ENCODE results near the gene CSN3. TPM values are rescaled to one million over a fixed set of nuclear protein-coding genes. Genes with fewer than 3 reads are reported as not detected.

Gene CSN3
- total RNA-seq, 2 experiments from 2014 or later, result not detected

- Histone ChIP-seq H3K9me3 (ENCODE audit: low read length) (no peaks in the 10 kb centered on the region), H3K36me3 (ENCODE audit: insufficient read depth, low read length) (no peaks in the 10 kb centered on the region), H3K4me2 (ENCODE audit: low read length) (no peak overlapping the region), H3K9me2 (ENCODE audit: insufficient read depth, low read length) (no peaks in the 10 kb centered on the region), H3K4me1 (ENCODE audit: insufficient read depth, low read length, poor library complexity, severe bottlenecking) (no peaks in the 10 kb centered on the region), H4K20me1 (ENCODE audit: insufficient read depth, low read length) (no peaks in the 10 kb centered on the region), H3K27ac (ENCODE audit: low read depth, low read length, poor library complexity, severe bottlenecking) (no peak overlapping the region), H2AFZ (ENCODE audit: low read length) (no peak overlapping the region), H3K79me2 (ENCODE audit: insufficient read depth, low read depth, low read length) (no peaks in the 10 kb centered on the region), H3K4me3 (ENCODE audit: low read depth, low read length, poor library complexity, severe bottlenecking) (no peak overlapping the region)
- CTCF ChIA-PET (ENCODE audit: unreplicated experiment), result no interaction called here
- intact Hi-C loops (cut with micrococcal nuclease; ENCODE audit: unreplicated experiment), result no loop called here
- no peak for DNase-seq (ENCODE audit: low spot score)
- POLR2A ChIA-PET, result no interaction called here
- TF ChIP-seq CTCF (conservative IDR thresholded peaks at IDR 0.05; ENCODE audit: low read length), result no peak
- no peak for TF ChIP-seq EZH2phosphoT487 (IDR thresholded peaks at IDR 0.05; ENCODE audit: borderline replicate concordance, low read depth, low read length)
- BruUV-seq (replicated peaks), result no TSS peak
Measured at GRCh38 chr4:70298051-70298450, 55.7 kb downstream of the CSN3 start.

GRCh38 chr4:70299643-70300042, 57.2 kb downstream of the CSN3 start:
- intact Hi-C loops (cut with micrococcal nuclease; ENCODE audit: unreplicated experiment), result no loop called here
- CTCF ChIA-PET (ENCODE audit: unreplicated experiment), result no interaction called here

GRCh38 chr4:70300215-70300614, 57.8 kb downstream of the CSN3 start:
- POLR2A ChIA-PET, result no interaction called here
- BruUV-seq (replicated peaks), result no TSS peak
- intact Hi-C loops (cut with micrococcal nuclease; ENCODE audit: unreplicated experiment), result no loop called here

More at GRCh38 chr4:70299643-70300042, 57.2 kb downstream of the CSN3 start:
- no peak for DNase-seq (ENCODE audit: low spot score)
- Histone ChIP-seq H3K79me2 (ENCODE audit: insufficient read depth, low read depth, low read length) (no peaks in the 10 kb centered on the region), H3K27ac (ENCODE audit: low read depth, low read length, poor library complexity, severe bottlenecking) (no peak overlapping the region), H4K20me1 (ENCODE audit: insufficient read depth, low read length) (no peaks in the 10 kb centered on the region), H3K4me3 (ENCODE audit: low read depth, low read length, poor library complexity, severe bottlenecking) (no peak overlapping the region), H3K4me1 (ENCODE audit: insufficient read depth, low read length, poor library complexity, severe bottlenecking) (no peaks in the 10 kb centered on the region), H3K4me2 (ENCODE audit: low read length) (no peak overlapping the region), H3K9me2 (ENCODE audit: insufficient read depth, low read length) (no peaks in the 10 kb centered on the region), H3K9me3 (ENCODE audit: low read length) (no peaks in the 10 kb centered on the region), H3K36me3 (ENCODE audit: insufficient read depth, low read length) (no peaks in the 10 kb centered on the region), H2AFZ (ENCODE audit: low read length) (no peak overlapping the region)
- POLR2A ChIA-PET, result interaction anchor here (0.5 to 1.3 kb wide), 2 partner anchors 29 to 160 kb away, joined by 3 read pairs; no protein-coding TSS in a partner anchor
- no peak for TF ChIP-seq EZH2phosphoT487 (IDR thresholded peaks at IDR 0.05; ENCODE audit: borderline replicate concordance, low read depth, low read length)
- TF ChIP-seq CTCF (conservative IDR thresholded peaks at IDR 0.05; ENCODE audit: low read length), result no peak
- no TSS peak for BruUV-seq (replicated peaks)

More at GRCh38 chr4:70300215-70300614, 57.8 kb downstream of the CSN3 start:
- no peak overlapping the region for H2AFZ ChIP-seq (ENCODE audit: low read length)
- no peaks in the 10 kb centered on the region for H4K20me1 ChIP-seq (ENCODE audit: insufficient read depth, low read length)
- H3K27ac ChIP-seq (ENCODE audit: low read depth, low read length, poor library complexity, severe bottlenecking), result no peak overlapping the region
- TF ChIP-seq EZH2phosphoT487 (IDR thresholded peaks at IDR 0.05; ENCODE audit: borderline replicate concordance, low read depth, low read length) (no peak), CTCF (conservative IDR thresholded peaks at IDR 0.05; ENCODE audit: low read length) (no peak)
- no peaks in the 10 kb centered on the region for H3K4me1 ChIP-seq (ENCODE audit: insufficient read depth, low read length, poor library complexity, severe bottlenecking)
- no peak for DNase-seq (ENCODE audit: low spot score)
- H3K9me2 ChIP-seq (ENCODE audit: insufficient read depth, low read length), result no peaks in the 10 kb centered on the region
- H3K4me3 ChIP-seq (ENCODE audit: low read depth, low read length, poor library complexity, severe bottlenecking), result no peak overlapping the region
- CTCF ChIA-PET (ENCODE audit: unreplicated experiment), result no interaction called here
- H3K9me3 ChIP-seq (ENCODE audit: low read length), result no peaks in the 10 kb centered on the region
- H3K79me2 ChIP-seq (ENCODE audit: insufficient read depth, low read depth, low read length), result no peaks in the 10 kb centered on the region
- no peak overlapping the region for H3K4me2 ChIP-seq (ENCODE audit: low read length)
- no peaks in the 10 kb centered on the region for H3K36me3 ChIP-seq (ENCODE audit: insufficient read depth, low read length)

Other genes starting within 250 kb of the CSN3 start
- not detected in 2 replicates for gene STATH, start 246.6 kb upstream of the CSN3 start, total RNA-seq (2014; rRNA removed; shearing (Covaris generic))
- gene STATH, start 246.6 kb upstream of the CSN3 start, total RNA-seq (2022), result not detected in 2 replicates
- gene HTN3, start 214.1 kb upstream of the CSN3 start, total RNA-seq (2014; rRNA removed; shearing (Covaris generic)), result not detected in 2 replicates
- gene HTN3, start 214.1 kb upstream of the CSN3 start, total RNA-seq (2022), result not detected in 2 replicates
- gene HTN1, start 192.2 kb upstream of the CSN3 start, total RNA-seq (2014; rRNA removed; shearing (Covaris generic)), result not detected in 2 replicates
- not detected in 2 replicates for gene HTN1, start 192.2 kb upstream of the CSN3 start, total RNA-seq (2022)
- gene PRR27, start 88.4 kb upstream of the CSN3 start, total RNA-seq (2014; rRNA removed; shearing (Covaris generic)), result not detected in 2 replicates
- gene PRR27, start 88.4 kb upstream of the CSN3 start, total RNA-seq (2022), result not detected in 2 replicates
- not detected in 2 replicates for gene ODAM, start 46.9 kb upstream of the CSN3 start, total RNA-seq (2014; rRNA removed; shearing (Covaris generic))
- gene ODAM, start 46.9 kb upstream of the CSN3 start, total RNA-seq (2022), result not detected in 2 replicates
- gene FDCSP, start 16.5 kb upstream of the CSN3 start, total RNA-seq (2014; rRNA removed; shearing (Covaris generic)), result not detected in 2 replicates
- not detected in 2 replicates for gene FDCSP, start 16.5 kb upstream of the CSN3 start, total RNA-seq (2022)
- not detected in 2 replicates for gene CABS1, start 92.4 kb downstream of the CSN3 start, total RNA-seq (2014; rRNA removed; shearing (Covaris generic))
- not detected in 2 replicates for gene CABS1, start 92.4 kb downstream of the CSN3 start, total RNA-seq (2022)
- not detected in 2 replicates for gene SMR3A, start 118.2 kb downstream of the CSN3 start, total RNA-seq (2014; rRNA removed; shearing (Covaris generic))
- gene SMR3A, start 118.2 kb downstream of the CSN3 start, total RNA-seq (2022), result not detected in 2 replicates
- gene SMR3B, start 140.5 kb downstream of the CSN3 start, total RNA-seq (2014; rRNA removed; shearing (Covaris generic)), result not detected in 2 replicates
- gene SMR3B, start 140.5 kb downstream of the CSN3 start, total RNA-seq (2022), result not detected in 2 replicates
- gene OPRPN, start 155.3 kb downstream of the CSN3 start, total RNA-seq (2014; rRNA removed; shearing (Covaris generic)), result not detected in 2 replicates
- not detected in 2 replicates for gene OPRPN, start 155.3 kb downstream of the CSN3 start, total RNA-seq (2022)
- not detected in 2 replicates for gene MUC7, start 229.6 kb downstream of the CSN3 start, total RNA-seq (2014; rRNA removed; shearing (Covaris generic))
- gene MUC7, start 229.6 kb downstream of the CSN3 start, total RNA-seq (2022), result not detected in 2 replicates